HEK293 (cell line): Measurements from ENCODE around the gene IMPACT.

ENCODE experiments used
- CTCF ChIA-PET: fragments of 350-600 bp; formaldehyde crosslinking; extraction: SDS; loops from one replicate; lab custom pipeline; 2021; ENCODE audit warnings: antibody characterized with exemption; lab: Yijun Ruan, JAX
- POLR2A ChIA-PET: fragments of 300-600 bp; formaldehyde crosslinking; extraction: SDS; loops from one replicate; lab custom pipeline; 2020; ENCODE audit warnings: antibody characterized with exemption, inconsistent platforms; lab: Yijun Ruan, JAX
- H3K27ac ChIP-seq: fragments of 200-500 bp; sonication (Bioruptor generic); 2 replicates; pipeline ENCODE4 v1.5.1; 2014; ENCODE audit warnings: low read depth, low read length, control low read depth, inconsistent platforms; ENCODE audit errors: extremely low read depth
- H3K36me3 ChIP-seq, 2 experiments: fragments of 200-500 bp in 1 of 2; sonication (Bioruptor generic) in 1 of 2; 1 replicate in 1 of 2; 2 replicates in 1 of 2; pipeline ENCODE4 v1.5.1; 2014 to 2017; ENCODE audit warnings: inconsistent platforms in 2 of 2, low read length in 2 of 2; ENCODE audit not compliant: control insufficient read depth in 2 of 2, insufficient read depth in 1 of 2
- H3K4me1 ChIP-seq: fragments of 200-500 bp; sonication (Bioruptor generic); 2 replicates; pipeline ENCODE4 v1.5.1; 2014; ENCODE audit warnings: mild to moderate bottlenecking, low read length, inconsistent platforms; ENCODE audit not compliant: control insufficient read depth, insufficient read depth
- H3K4me3 ChIP-seq: 2 replicates; pipeline ENCODE4 v1.5.1; 2011; ENCODE audit warnings: low read depth, mild to moderate bottlenecking, control low read depth, low read length, moderate library complexity
- H3K9me3 ChIP-seq: fragments of 200-500 bp; sonication (Bioruptor generic); 2 replicates; pipeline ENCODE4 v1.5.1; 2014; ENCODE audit warnings: low read depth, low read length, inconsistent platforms; ENCODE audit not compliant: control insufficient read depth, insufficient read depth
- GLIS1 ChIP-seq: fragments of 450-650 bp; formaldehyde crosslinking; IDR thresholded peaks from 2 replicates; pipeline ENCODE4 v1.5.1; 2016; ENCODE audit warnings: missing biosample characterization, missing genetic modification characterization
- OSR2 ChIP-seq: fragments of 450-650 bp; formaldehyde crosslinking; IDR thresholded peaks from 2 replicates; pipeline ENCODE4 v1.5.1; 2016; ENCODE audit warnings: missing biosample characterization, missing genetic modification characterization
- ZNF132 ChIP-seq: fragments of 450-650 bp; formaldehyde crosslinking; IDR thresholded peaks from 2 replicates; pipeline ENCODE4 v1.5.1; 2017; ENCODE audit warnings: missing biosample characterization, missing genetic modification characterization, borderline replicate concordance
- ZNF169 ChIP-seq: fragments of 450-650 bp; formaldehyde crosslinking; IDR thresholded peaks from 2 replicates; pipeline ENCODE4 v1.5.1; 2016; ENCODE audit warnings: missing biosample characterization, missing genetic modification characterization
- ZNF211 ChIP-seq: fragments of 450-650 bp; formaldehyde crosslinking; IDR thresholded peaks from 2 replicates; pipeline ENCODE4 v1.5.1; 2016; ENCODE audit warnings: low read depth, missing biosample characterization, missing genetic modification characterization
- ZNF311 ChIP-seq: fragments of 450-650 bp; formaldehyde crosslinking; IDR thresholded peaks from 2 replicates; pipeline ENCODE4 v1.5.1; 2017; ENCODE audit warnings: missing biosample characterization, missing genetic modification characterization, borderline replicate concordance
- ZNF404 ChIP-seq: fragments of 450-650 bp; formaldehyde crosslinking; IDR thresholded peaks from 2 replicates; pipeline ENCODE4 v1.5.1; 2017; ENCODE audit warnings: missing biosample characterization, missing genetic modification characterization
- ZNF473 ChIP-seq: fragments of 450-650 bp; formaldehyde crosslinking; IDR thresholded peaks from 2 replicates; pipeline ENCODE4 v1.5.1; 2017; ENCODE audit warnings: missing biosample characterization, missing genetic modification characterization
- ZNF558 ChIP-seq: fragments of 450-650 bp; formaldehyde crosslinking; IDR thresholded peaks from 2 replicates; pipeline ENCODE4 v1.5.1; 2016; ENCODE audit warnings: missing biosample characterization, missing genetic modification characterization
- ZNF600 ChIP-seq: fragments of 450-650 bp; formaldehyde crosslinking; IDR thresholded peaks from 2 replicates; pipeline ENCODE4 v1.5.1; 2016; ENCODE audit warnings: missing biosample characterization, missing genetic modification characterization
- ZNF629 ChIP-seq: fragments of 450-650 bp; formaldehyde crosslinking; IDR thresholded peaks from 2 replicates; pipeline ENCODE4 v1.5.1; 2017; ENCODE audit warnings: missing biosample characterization, missing genetic modification characterization
- ZNF660 ChIP-seq: fragments of 450-650 bp; IDR thresholded peaks from 2 replicates; pipeline ENCODE4 v1.5.1; 2018; ENCODE audit warnings: missing biosample characterization, mild to moderate bottlenecking, missing genetic modification characterization
- ZNF777 ChIP-seq: fragments of 450-650 bp; formaldehyde crosslinking; IDR thresholded peaks from 2 replicates; pipeline ENCODE4 v1.5.1; 2017; ENCODE audit warnings: missing biosample characterization, missing genetic modification characterization, borderline replicate concordance
- TF ChIP-seq, protein P1 (sequence below): fragments of 450-650 bp; formaldehyde crosslinking; IDR thresholded peaks from 2 replicates; pipeline ENCODE4 v1.5.1; 2017; ENCODE audit warnings: missing biosample characterization, missing genetic modification characterization
- TF ChIP-seq, protein P2 (sequence below): fragments of 450-650 bp; formaldehyde crosslinking; conservative IDR thresholded peaks from 2 replicates; pipeline ENCODE4 v1.5.1; 2016; ENCODE audit warnings: low read depth, missing biosample characterization, missing genetic modification characterization
- TF ChIP-seq, protein P3 (sequence below): sonication (generic); formaldehyde crosslinking; IDR thresholded peaks from 2 replicates; pipeline ENCODE4 v1.8.1; 2022; ENCODE audit warnings: mild to moderate bottlenecking, moderate library complexity, missing genetic modification reagents
- TF ChIP-seq, protein P4 (sequence below): fragments of 450-650 bp; formaldehyde crosslinking; IDR thresholded peaks from 2 replicates; pipeline ENCODE4 v1.5.1; 2016; ENCODE audit warnings: missing biosample characterization, missing genetic modification characterization
- TF ChIP-seq, protein P5 (sequence below): fragments of 450-650 bp; formaldehyde crosslinking; IDR thresholded peaks from 2 replicates; pipeline ENCODE4 v1.5.1; 2016; ENCODE audit warnings: missing biosample characterization, missing genetic modification characterization

The IMPACT gene

DNA sequence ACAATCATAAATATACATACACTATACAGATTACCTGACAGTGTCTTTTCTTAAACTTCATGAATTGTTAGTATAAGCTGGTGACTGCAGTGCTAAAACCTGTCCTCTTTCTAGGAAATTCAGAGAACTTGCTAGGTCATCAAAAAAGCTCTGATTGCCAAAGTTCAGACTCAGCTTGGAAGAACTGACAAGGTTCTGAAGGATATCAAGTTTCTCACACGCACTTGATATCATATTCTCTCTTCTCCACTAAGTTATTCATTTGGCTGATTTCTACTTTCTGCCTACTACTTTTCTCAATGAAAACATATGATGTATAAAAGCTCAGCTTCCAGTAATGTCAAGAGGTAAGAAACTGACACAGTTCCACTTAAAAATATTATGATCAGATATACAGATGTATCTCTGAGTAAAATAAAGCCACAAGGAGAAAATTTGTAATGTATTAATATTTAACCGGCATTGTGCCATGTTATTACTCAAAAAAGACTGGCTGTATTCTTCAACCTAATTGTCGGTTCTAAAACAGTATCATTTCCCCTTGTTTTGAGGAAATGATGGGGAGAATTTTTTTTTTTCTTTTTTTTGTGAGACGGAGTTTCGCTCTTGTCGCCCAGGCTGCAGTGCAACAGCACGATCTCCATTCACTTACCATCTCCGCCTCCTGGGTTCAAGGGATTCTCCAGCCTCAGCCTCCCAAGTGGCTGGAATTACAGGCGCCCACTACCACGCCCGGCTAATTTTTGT is 31.2 kb upstream of the IMPACT start (continued):
- no peak for TF ChIP-seq ZNF132 (tag by site-specific recombination)
- TF ChIP-seq, protein P1, sequence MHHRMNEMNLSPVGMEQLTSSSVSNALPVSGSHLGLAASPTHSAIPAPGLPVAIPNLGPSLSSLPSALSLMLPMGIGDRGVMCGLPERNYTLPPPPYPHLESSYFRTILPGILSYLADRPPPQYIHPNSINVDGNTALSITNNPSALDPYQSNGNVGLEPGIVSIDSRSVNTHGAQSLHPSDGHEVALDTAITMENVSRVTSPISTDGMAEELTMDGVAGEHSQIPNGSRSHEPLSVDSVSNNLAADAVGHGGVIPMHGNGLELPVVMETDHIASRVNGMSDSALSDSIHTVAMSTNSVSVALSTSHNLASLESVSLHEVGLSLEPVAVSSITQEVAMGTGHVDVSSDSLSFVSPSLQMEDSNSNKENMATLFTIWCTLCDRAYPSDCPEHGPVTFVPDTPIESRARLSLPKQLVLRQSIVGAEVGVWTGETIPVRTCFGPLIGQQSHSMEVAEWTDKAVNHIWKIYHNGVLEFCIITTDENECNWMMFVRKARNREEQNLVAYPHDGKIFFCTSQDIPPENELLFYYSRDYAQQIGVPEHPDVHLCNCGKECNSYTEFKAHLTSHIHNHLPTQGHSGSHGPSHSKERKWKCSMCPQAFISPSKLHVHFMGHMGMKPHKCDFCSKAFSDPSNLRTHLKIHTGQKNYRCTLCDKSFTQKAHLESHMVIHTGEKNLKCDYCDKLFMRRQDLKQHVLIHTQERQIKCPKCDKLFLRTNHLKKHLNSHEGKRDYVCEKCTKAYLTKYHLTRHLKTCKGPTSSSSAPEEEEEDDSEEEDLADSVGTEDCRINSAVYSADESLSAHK (tag by site-specific recombination), result no peak
- TF ChIP-seq ZNF777 (tag by site-specific recombination), result no peak
- no peak for TF ChIP-seq ZNF211
- TF ChIP-seq ZNF660 (tag by site-specific recombination), result 0 out of 2 replicates have a peak, but pooled peaks have one; percentile 54
- TF ChIP-seq ZNF169, result no peak
- TF ChIP-seq, protein P2, sequence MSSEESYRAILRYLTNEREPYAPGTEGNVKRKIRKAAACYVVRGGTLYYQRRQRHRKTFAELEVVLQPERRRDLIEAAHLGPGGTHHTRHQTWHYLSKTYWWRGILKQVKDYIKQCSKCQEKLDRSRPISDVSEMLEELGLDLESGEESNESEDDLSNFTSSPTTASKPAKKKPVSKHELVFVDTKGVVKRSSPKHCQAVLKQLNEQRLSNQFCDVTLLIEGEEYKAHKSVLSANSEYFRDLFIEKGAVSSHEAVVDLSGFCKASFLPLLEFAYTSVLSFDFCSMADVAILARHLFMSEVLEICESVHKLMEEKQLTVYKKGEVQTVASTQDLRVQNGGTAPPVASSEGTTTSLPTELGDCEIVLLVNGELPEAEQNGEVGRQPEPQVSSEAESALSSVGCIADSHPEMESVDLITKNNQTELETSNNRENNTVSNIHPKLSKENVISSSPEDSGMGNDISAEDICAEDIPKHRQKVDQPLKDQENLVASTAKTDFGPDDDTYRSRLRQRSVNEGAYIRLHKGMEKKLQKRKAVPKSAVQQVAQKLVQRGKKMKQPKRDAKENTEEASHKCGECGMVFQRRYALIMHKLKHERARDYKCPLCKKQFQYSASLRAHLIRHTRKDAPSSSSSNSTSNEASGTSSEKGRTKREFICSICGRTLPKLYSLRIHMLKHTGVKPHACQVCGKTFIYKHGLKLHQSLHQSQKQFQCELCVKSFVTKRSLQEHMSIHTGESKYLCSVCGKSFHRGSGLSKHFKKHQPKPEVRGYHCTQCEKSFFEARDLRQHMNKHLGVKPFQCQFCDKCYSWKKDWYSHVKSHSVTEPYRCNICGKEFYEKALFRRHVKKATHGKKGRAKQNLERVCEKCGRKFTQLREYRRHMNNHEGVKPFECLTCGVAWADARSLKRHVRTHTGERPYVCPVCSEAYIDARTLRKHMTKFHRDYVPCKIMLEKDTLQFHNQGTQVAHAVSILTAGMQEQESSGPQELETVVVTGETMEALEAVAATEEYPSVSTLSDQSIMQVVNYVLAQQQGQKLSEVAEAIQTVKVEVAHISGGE (tag by site-specific recombination), result no peak
- no peak for TF ChIP-seq OSR2
- TF ChIP-seq GLIS1 (tag by site-specific recombination), result no peak
- 0 out of 2 replicates have a peak, but pooled peaks have one; percentile 20 for TF ChIP-seq ZNF629 (tag by site-specific recombination)
- no peak for TF ChIP-seq ZNF473
- no peak for TF ChIP-seq ZNF558
- no peak for TF ChIP-seq ZNF600 (tag by site-specific recombination)
- TF ChIP-seq, protein P3, sequence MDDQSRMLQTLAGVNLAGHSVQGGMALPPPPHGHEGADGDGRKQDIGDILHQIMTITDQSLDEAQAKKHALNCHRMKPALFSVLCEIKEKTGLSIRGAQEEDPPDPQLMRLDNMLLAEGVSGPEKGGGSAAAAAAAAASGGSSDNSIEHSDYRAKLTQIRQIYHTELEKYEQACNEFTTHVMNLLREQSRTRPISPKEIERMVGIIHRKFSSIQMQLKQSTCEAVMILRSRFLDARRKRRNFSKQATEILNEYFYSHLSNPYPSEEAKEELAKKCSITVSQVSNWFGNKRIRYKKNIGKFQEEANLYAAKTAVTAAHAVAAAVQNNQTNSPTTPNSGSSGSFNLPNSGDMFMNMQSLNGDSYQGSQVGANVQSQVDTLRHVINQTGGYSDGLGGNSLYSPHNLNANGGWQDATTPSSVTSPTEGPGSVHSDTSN (CRISPR knock-in tag), result no peak
- no peak for TF ChIP-seq ZNF404 (tag by site-specific recombination)
- no peak for TF ChIP-seq ZNF311 (tag by site-specific recombination)

DNA sequence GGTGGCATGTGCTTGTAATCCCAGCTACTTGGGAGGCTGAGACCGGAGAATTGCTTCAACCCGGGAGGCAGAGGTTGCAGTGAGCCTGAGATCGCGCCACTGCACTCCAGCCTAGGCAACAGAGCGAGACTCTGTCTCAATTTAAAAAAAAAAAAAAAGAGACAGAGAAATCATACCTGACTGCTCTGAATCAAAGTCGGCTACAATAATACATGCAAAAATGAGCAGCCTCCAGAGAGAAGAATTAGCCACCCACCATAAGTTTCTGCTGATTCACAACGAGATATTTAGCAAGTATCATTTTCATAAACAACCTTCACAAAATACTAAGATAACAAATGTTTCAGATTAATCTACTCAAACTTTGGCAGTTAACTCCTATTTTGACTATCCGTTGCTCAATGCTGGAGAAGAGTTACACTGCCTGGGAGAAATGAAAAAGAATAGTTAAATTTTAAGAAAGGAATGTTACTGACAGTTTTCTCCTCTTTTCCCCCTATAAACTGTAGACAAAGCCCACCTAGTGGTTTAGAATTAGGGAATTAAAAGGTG is 30.3 kb upstream of the IMPACT start:
- Histone ChIP-seq H3K36me3 (no peaks in the 10 kb centered on the region), H3K9me3 (no peaks in the 10 kb centered on the region), H3K4me1 (peaks cover 12% of the 10 kb centered on the region), H3K27ac (no peak overlapping the region), H3K4me3 (no peak overlapping the region)
- TF ChIP-seq, protein P4, sequence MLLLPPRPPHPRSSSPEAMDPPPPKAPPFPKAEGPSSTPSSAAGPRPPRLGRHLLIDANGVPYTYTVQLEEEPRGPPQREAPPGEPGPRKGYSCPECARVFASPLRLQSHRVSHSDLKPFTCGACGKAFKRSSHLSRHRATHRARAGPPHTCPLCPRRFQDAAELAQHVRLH (tag by site-specific recombination), result 0 out of 2 replicates have a peak, but pooled peaks have one; percentile 7
- TF ChIP-seq, protein P5, sequence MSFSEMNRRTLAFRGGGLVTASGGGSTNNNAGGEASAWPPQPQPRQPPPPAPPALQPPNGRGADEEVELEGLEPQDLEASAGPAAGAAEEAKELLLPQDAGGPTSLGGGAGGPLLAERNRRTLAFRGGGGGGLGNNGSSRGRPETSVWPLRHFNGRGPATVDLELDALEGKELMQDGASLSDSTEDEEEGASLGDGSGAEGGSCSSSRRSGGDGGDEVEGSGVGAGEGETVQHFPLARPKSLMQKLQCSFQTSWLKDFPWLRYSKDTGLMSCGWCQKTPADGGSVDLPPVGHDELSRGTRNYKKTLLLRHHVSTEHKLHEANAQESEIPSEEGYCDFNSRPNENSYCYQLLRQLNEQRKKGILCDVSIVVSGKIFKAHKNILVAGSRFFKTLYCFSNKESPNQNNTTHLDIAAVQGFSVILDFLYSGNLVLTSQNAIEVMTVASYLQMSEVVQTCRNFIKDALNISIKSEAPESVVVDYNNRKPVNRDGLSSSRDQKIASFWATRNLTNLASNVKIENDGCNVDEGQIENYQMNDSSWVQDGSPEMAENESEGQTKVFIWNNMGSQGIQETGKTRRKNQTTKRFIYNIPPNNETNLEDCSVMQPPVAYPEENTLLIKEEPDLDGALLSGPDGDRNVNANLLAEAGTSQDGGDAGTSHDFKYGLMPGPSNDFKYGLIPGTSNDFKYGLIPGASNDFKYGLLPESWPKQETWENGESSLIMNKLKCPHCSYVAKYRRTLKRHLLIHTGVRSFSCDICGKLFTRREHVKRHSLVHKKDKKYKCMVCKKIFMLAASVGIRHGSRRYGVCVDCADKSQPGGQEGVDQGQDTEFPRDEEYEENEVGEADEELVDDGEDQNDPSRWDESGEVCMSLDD, result no peak
- TF ChIP-seq GLIS1 (tag by site-specific recombination), result peak; percentile 77
- ChIA-PET POLR2A (no interaction called here), CTCF (interaction anchor here (1.4 kb wide), 1 partner anchor 17 kb away, joined by 6 read pairs; no protein-coding TSS in a partner anchor)
